ENCODE results near the gene MEIOB.

MEIOB gene

DNA sequence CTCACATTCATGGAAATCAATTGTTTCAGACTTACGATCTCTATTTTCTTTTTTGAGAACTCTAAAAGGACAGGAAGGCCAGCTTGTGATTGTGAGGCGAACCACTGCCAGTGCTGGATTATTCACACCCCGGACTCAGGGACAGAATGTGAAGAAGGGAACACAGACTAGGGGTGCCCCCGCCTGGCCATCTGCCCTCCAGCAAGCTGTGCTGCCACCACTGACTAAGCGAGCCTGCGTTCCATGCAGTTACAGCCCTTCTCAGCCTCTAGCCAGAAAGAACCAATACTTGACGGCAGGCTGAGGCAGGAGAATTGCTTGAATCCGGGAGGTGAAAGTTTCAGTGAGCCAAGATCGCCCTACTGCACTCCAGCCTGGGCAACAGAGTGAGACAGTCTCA is 48.1 kb downstream of the MEIOB start:
- TF ChIP-seq TAF1 (IDR thresholded peaks at IDR 0.05; ENCODE audit: borderline replicate concordance, insufficient read depth, low read length) (no peak), SIN3A (IDR thresholded peaks at IDR 0.05; ENCODE audit: borderline replicate concordance, insufficient read depth, low read length) (no peak), FOXP2 (optimal IDR thresholded peaks at IDR 0.05; ENCODE audit: borderline replicate concordance, extremely low read depth, extremely low read length, insufficient read depth) (no peak), POLR2AphosphoS5 (IDR thresholded peaks at IDR 0.05; ENCODE audit: low read depth, low read length) (no peak)
- TF ChIP-seq, protein P1, sequence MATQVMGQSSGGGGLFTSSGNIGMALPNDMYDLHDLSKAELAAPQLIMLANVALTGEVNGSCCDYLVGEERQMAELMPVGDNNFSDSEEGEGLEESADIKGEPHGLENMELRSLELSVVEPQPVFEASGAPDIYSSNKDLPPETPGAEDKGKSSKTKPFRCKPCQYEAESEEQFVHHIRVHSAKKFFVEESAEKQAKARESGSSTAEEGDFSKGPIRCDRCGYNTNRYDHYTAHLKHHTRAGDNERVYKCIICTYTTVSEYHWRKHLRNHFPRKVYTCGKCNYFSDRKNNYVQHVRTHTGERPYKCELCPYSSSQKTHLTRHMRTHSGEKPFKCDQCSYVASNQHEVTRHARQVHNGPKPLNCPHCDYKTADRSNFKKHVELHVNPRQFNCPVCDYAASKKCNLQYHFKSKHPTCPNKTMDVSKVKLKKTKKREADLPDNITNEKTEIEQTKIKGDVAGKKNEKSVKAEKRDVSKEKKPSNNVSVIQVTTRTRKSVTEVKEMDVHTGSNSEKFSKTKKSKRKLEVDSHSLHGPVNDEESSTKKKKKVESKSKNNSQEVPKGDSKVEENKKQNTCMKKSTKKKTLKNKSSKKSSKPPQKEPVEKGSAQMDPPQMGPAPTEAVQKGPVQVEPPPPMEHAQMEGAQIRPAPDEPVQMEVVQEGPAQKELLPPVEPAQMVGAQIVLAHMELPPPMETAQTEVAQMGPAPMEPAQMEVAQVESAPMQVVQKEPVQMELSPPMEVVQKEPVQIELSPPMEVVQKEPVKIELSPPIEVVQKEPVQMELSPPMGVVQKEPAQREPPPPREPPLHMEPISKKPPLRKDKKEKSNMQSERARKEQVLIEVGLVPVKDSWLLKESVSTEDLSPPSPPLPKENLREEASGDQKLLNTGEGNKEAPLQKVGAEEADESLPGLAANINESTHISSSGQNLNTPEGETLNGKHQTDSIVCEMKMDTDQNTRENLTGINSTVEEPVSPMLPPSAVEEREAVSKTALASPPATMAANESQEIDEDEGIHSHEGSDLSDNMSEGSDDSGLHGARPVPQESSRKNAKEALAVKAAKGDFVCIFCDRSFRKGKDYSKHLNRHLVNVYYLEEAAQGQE (IDR thresholded peaks at IDR 0.05; ENCODE audit: insufficient read depth in 1 of 2, low read depth in 2 of 2, low read length in 2 of 2), result no peak

DNA sequence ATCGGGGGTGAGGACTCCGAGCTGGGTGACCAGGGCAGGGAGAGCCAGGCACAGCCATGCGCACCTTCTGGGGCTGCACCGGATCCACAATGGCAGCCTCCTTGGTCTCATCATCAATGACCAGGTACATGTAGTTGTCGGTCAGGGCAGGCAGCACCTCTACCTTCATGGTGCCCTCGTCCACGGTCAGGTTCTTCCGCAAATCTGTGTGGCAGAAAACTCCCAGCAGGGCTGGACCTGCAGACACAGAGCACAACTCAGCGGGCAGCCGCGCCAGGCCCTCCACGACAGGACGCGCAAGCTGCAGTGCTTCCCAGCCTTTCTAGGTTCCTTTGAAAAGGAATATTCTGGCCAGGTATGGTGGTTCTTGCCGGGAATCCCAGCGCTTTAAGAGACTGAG is 49.2 kb downstream of the MEIOB start:
- TF ChIP-seq FOXP2 (optimal IDR thresholded peaks at IDR 0.05; ENCODE audit: borderline replicate concordance, extremely low read depth, extremely low read length, insufficient read depth) (no peak), SIN3A (IDR thresholded peaks at IDR 0.05; ENCODE audit: borderline replicate concordance, insufficient read depth, low read length) (no peak), POLR2AphosphoS5 (IDR thresholded peaks at IDR 0.05; ENCODE audit: low read depth, low read length) (no peak), TAF1 (IDR thresholded peaks at IDR 0.05; ENCODE audit: borderline replicate concordance, insufficient read depth, low read length) (no peak)
- TF ChIP-seq, protein P1 (IDR thresholded peaks at IDR 0.05; ENCODE audit: insufficient read depth in 1 of 2, low read depth in 2 of 2, low read length in 2 of 2), result no peak

DNA sequence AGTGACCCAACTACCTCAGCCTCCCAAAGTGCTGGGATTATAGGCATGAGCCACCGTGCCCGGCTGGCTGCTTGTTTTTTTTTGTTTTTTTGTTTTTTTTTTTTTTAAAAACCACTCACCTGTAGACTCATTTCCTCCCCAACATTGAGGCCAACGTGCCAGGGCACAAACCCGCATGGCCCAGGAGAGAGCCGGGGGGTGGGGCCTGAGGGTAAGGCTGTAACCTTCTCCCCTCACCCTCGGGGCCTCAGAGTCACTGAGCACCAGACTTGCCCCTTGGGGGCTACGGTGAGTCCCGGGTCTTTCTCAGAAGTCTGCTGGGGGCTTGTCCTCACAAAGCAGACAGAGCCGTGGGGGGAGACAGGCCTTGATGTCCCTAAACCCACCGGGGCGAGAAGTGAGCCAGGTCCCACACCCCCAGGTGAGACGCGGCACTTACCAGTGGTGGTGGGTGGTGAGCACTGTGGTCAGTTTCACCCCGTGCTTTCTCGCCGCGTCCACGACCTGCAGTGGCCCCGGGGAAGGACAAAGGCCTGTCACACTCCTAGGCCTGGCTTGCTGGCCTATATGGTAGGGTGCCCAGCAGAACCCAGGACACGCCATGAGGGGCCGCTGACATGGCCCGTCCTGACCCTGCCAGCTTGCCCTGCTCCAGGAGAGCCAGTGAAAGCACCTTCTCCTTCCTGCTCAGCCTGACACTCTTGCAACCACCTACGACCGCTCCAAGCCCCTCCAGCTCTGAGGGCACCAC is 49.9 kb downstream of the MEIOB start:
- TF ChIP-seq, protein P1 (IDR thresholded peaks at IDR 0.05; ENCODE audit: insufficient read depth in 1 of 2, low read depth in 2 of 2, low read length in 2 of 2), result no peak
- TF ChIP-seq SIN3A (IDR thresholded peaks at IDR 0.05; ENCODE audit: borderline replicate concordance, insufficient read depth, low read length), result no peak
- no peak for TF ChIP-seq FOXP2 (optimal IDR thresholded peaks at IDR 0.05; ENCODE audit: borderline replicate concordance, extremely low read depth, extremely low read length, insufficient read depth)
- TF ChIP-seq TAF1 (IDR thresholded peaks at IDR 0.05; ENCODE audit: borderline replicate concordance, insufficient read depth, low read length), result no peak

DNA sequence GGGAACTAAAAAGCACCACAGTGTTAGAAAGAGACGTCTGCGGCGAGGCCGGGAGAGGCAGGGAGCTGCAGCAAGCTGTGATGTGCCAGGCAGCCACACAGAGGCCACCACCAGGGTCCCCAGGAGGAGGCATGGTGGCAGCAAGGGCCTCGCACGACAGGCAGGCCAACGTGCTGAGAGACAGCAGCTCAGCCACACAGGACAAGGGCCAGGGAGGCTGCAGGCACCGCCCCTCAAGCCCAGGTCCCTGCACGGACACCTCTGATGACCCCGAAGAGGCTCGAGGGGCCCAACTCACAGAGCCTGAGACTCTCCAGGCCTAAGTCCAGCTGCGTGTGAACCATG is 51.0 kb downstream of the MEIOB start:
- no peak for TF ChIP-seq SIN3A (IDR thresholded peaks at IDR 0.05; ENCODE audit: borderline replicate concordance, insufficient read depth, low read length)
- TF ChIP-seq POLR2AphosphoS5 (IDR thresholded peaks at IDR 0.05; ENCODE audit: low read depth, low read length), result no peak
- TF ChIP-seq, protein P1 (IDR thresholded peaks at IDR 0.05; ENCODE audit: insufficient read depth in 1 of 2, low read depth in 2 of 2, low read length in 2 of 2), result no peak
- no peak for TF ChIP-seq TAF1 (IDR thresholded peaks at IDR 0.05; ENCODE audit: borderline replicate concordance, insufficient read depth, low read length)
- TF ChIP-seq FOXP2 (optimal IDR thresholded peaks at IDR 0.05; ENCODE audit: borderline replicate concordance, extremely low read depth, extremely low read length, insufficient read depth), result no peak
